Esophagus muscularis mucosa (tissue), 4 donors: ENCODE results near the gene TEC. TPM values are rescaled to one million over a fixed set of nuclear protein-coding genes. Genes with fewer than 3 reads are reported as not detected.
A peak's percentile ranks its signal among the peaks of the same experiment; 100 is the strongest.

Experiments used
- DNase-seq: peaks from one replicate; pipeline ENCODE4 v3.0.0-alpha.2; 2017; ENCODE audit errors: extremely low spot score
- H3K27ac ChIP-seq, 4 donors: fragments of 200-600 bp; sonication (generic); replicated peaks in 1 of 4; 1 replicate in 3 of 4; 2 replicates in 1 of 4; pipeline ENCODE4 v1.5.1; 2016 to 2019; ENCODE audit warnings: mild to moderate bottlenecking in 1 of 4
- H3K27me3 ChIP-seq, 4 donors: fragments of 200-600 bp; sonication (generic); one replicate each; pipeline versions ENCODE4 v1.5.1 to v1.6.0; 2016 to 2019
- H3K36me3 ChIP-seq, 4 donors: fragments of 200-600 bp; sonication (generic); one replicate each; pipeline ENCODE4 v1.5.1; 2016 to 2019
- H3K4me1 ChIP-seq, 4 donors: fragments of 200-600 bp; sonication (generic); one replicate each; pipeline ENCODE4 v1.5.1; 2016 to 2019
- H3K4me3 ChIP-seq, 4 donors: fragments of 200-600 bp; sonication (generic); 1 replicate in 2 of 4; 2 replicates in 2 of 4; pipeline ENCODE4 v1.5.1; 2016 to 2019; ENCODE audit warnings: mild to moderate bottlenecking in 4 of 4, moderate library complexity in 1 of 4
- H3K9me3 ChIP-seq, 4 donors: fragments of 200-600 bp; sonication (generic); 1 replicate in 3 of 4; 2 replicates in 1 of 4; pipeline ENCODE4 v1.5.1; 2016 to 2019
- CTCF ChIP-seq, 3 experiments: fragments of 200-600 bp in 2 of 3; fragments of 450-650 bp in 1 of 3; sonication (generic) in 2 of 3; IDR thresholded peaks; one replicate each; pipeline ENCODE4 v1.5.1; 2017 to 2019; ENCODE audit warnings: antibody characterized with exemption in 3 of 3, mild to moderate bottlenecking in 2 of 3, moderate library complexity in 1 of 3
- EP300 ChIP-seq: sonication (generic); formaldehyde crosslinking; IDR thresholded peaks from one replicate; pipeline ENCODE4 v1.6.1; 2017; ENCODE audit warnings: antibody characterized with exemption
- POLR2A ChIP-seq: fragments of 450-650 bp; IDR thresholded peaks from one replicate; pipeline ENCODE4 v1.6.1; 2017; ENCODE audit warnings: antibody characterized with exemption, moderate library complexity, mild to moderate bottlenecking, low read depth
- POLR2AphosphoS5 ChIP-seq, 2 donors: sonication (generic); formaldehyde crosslinking; IDR thresholded peaks; one replicate each; pipeline ENCODE4 v1.6.1; 2017; ENCODE audit warnings: antibody characterized with exemption in 2 of 2
- WGBS: methylation state at CpG from one replicate; pipeline ENCODE4 v1.1.5; 2018; 5-methylcytosine and 5-hydroxymethylcytosine counted together
- intact Hi-C: fragments of 100-400 bp; cut with DNase I; formaldehyde crosslinking; loops from one replicate; pipeline ENCODE4 v1.15.1; 2023
- total RNA-seq, 4 donors: library from RNA; depleted of rRNA; stranded (reverse); fragments of >200 nt; gene quantifications; one replicate each; pipeline versions ENCODE4 v1.1.0 to v1.2.1, GENCODE V29; 2016

The TEC gene
- total RNA-seq, 4 donors from 2014 or later, result 1.5 to 2.2 (median 1.9) TPM

DNA sequence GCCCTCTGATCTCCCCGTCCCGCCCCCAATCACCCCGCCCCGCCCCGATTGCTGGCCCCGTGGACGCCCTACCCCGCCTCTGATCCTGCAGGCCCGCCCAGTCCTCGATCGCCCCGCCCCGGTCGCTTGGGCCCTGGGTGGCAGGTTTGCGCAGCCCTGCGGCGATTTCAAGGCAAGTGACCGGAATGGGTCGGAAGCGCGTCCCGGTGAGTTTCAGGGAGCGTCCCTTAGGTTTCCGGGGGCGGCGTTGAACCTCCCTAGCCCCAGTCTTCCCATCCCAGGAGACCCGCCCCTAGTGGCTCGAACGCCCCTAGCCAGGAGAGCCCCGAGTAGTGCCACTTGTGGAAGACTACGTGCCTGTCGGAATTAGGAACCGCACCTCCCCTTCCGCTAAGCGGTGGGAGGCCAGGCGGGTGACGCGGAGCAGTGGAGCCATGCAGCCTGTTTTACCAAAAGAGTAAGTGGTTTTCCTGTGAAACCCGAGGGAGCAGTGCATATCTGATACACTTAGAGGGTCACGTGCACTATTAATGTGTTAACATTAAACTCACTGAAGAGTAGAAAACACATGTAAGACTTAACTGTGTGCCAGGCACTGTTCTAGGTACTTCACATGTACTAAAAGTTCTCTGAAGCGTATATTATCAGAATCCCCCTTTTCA lies 354 bp upstream of the TEC start:
- Histone ChIP-seq H3K36me3 (no peaks in the 10 kb centered on the region), H3K4me3 (peak overlapping the region; percentile 79 to 99 (median 86)), H3K27ac (peak overlapping the region; percentile 75 to 86 (median 82)), H3K4me1 (peaks cover 11 to 14% (median 11%) of the 10 kb centered on the region in 4 donors), H3K27me3 (no peaks in the 10 kb centered on the region), H3K9me3 (no peaks in the 10 kb centered on the region)
- DNase-seq, result peak; percentile 97
- 7% methylated on average over 14 of the region's 41 CpGs for WGBS
- intact Hi-C loops, result loop anchor here (5.0 kb wide), 1 partner anchor 72 kb away; the partner anchor contains the start of gene SLAIN2
- TF ChIP-seq POLR2AphosphoS5 (IDR thresholded peaks at IDR 0.05) (peak; percentile 57 to 77), CTCF (IDR thresholded peaks at IDR 0.05) (peak in 2 of 3 experiments; percentile 12 to 18), POLR2A (no peak), EP300 (no peak)

GRCh38 chr4:48267574-48267973 lies 2.1 kb downstream of the TEC start:
- H3K4me1 ChIP-seq, result peaks cover 11 to 14% (median 11%) of the 10 kb centered on the region in 4 donors
- WGBS, result 100% methylated on average over 3 of the region's 3 CpGs
- no peak overlapping the region for H3K4me3 ChIP-seq
- no peak overlapping the region for H3K27ac ChIP-seq
- TF ChIP-seq POLR2A (no peak), EP300 (no peak), CTCF (IDR thresholded peaks at IDR 0.05) (no peak), POLR2AphosphoS5 (IDR thresholded peaks at IDR 0.05) (no peak)
- no peaks in the 10 kb centered on the region for H3K27me3 ChIP-seq
- no peak for DNase-seq
- no peaks in the 10 kb centered on the region for H3K36me3 ChIP-seq
- H3K9me3 ChIP-seq, result no peaks in the 10 kb centered on the region
- intact Hi-C loops, result loop anchor here (5.0 kb wide), 1 partner anchor 75 kb away; the partner anchor contains the start of gene SLAIN2

GRCh38 chr4:48266781-48267180 lies 2.9 kb downstream of the TEC start:
- no peak overlapping the region for H3K27ac ChIP-seq
- DNase-seq, result no peak
- WGBS, result 86% methylated on average over 4 of the region's 4 CpGs
- H3K4me3 ChIP-seq, result no peak overlapping the region
- intact Hi-C loops, result loop anchor here (5.0 kb wide), 1 partner anchor 76 kb away; the partner anchor contains the start of gene SLAIN2
- H3K36me3 ChIP-seq, result no peaks in the 10 kb centered on the region
- TF ChIP-seq CTCF (IDR thresholded peaks at IDR 0.05) (no peak), EP300 (no peak), POLR2AphosphoS5 (IDR thresholded peaks at IDR 0.05) (no peak), POLR2A (no peak)
- H3K9me3 ChIP-seq, result no peaks in the 10 kb centered on the region
- no peaks in the 10 kb centered on the region for H3K27me3 ChIP-seq
- H3K4me1 ChIP-seq, result peaks cover 11 to 14% (median 11%) of the 10 kb centered on the region in 4 donors

GRCh38 chr4:48262926-48263325 lies 6.7 kb downstream of the TEC start:
- no peak for DNase-seq
- TF ChIP-seq CTCF (IDR thresholded peaks at IDR 0.05) (no peak), EP300 (no peak), POLR2A (no peak), POLR2AphosphoS5 (IDR thresholded peaks at IDR 0.05) (no peak)
- H3K27ac ChIP-seq, result no peak overlapping the region
- 85% methylated on average over 3 of the region's 3 CpGs for WGBS
- H3K27me3 ChIP-seq, result no peaks in the 10 kb centered on the region
- H3K4me1 ChIP-seq, result no peaks in the 10 kb centered on the region
- H3K36me3 ChIP-seq, result no peaks in the 10 kb centered on the region
- intact Hi-C loops, result no loop called here
- no peaks in the 10 kb centered on the region for H3K9me3 ChIP-seq
- no peak overlapping the region for H3K4me3 ChIP-seq
